NT2/D1 (cell line): Measurements from ENCODE around the gene RAB39A.

Experiments
- DNase-seq: peaks from one replicate; pipeline ENCODE4 v3.0.0-alpha.2; 2011; ENCODE audit warnings: low read depth, low spot score
- H3K27me3 ChIP-seq: 2 replicates; pipeline ENCODE4 v1.6.0; 2011; ENCODE audit warnings: mild to moderate bottlenecking; ENCODE audit not compliant: insufficient read length, insufficient read depth
- H3K36me3 ChIP-seq: 2 replicates; pipeline ENCODE4 v1.6.1; 2011; ENCODE audit warnings: mild to moderate bottlenecking, low read length, mixed read lengths; ENCODE audit not compliant: insufficient read depth, insufficient read length
- H3K4me1 ChIP-seq: 2 replicates; pipeline ENCODE4 v1.5.1; 2011; ENCODE audit not compliant: insufficient read depth, insufficient read length
- H3K4me3 ChIP-seq: 2 replicates; pipeline ENCODE4 v1.5.1; 2011; ENCODE audit warnings: low read depth; ENCODE audit not compliant: insufficient read length
- H3K9ac ChIP-seq: 2 replicates; pipeline ENCODE4 v1.6.0; 2011; ENCODE audit warnings: low read depth; ENCODE audit not compliant: insufficient read length
- H3K9me3 ChIP-seq: 2 replicates; pipeline ENCODE4 v1.5.1; 2011; ENCODE audit warnings: mild to moderate bottlenecking, low read length; ENCODE audit not compliant: insufficient read depth
- SUZ12 ChIP-seq: IDR thresholded peaks from 2 replicates; pipeline ENCODE4 v1.6.1; 2011; ENCODE audit not compliant: insufficient read length, insufficient read depth; ENCODE audit errors: extremely low read depth
- YY1 ChIP-seq: IDR thresholded peaks from 2 replicates; pipeline ENCODE4 v1.6.1; 2011; ENCODE audit not compliant: insufficient read length, insufficient read depth
- ZNF274 ChIP-seq: IDR thresholded peaks from 2 replicates; pipeline ENCODE4 v1.6.1; 2011; ENCODE audit warnings: mild to moderate bottlenecking, low read depth, low read length

RAB39A gene

DNA sequence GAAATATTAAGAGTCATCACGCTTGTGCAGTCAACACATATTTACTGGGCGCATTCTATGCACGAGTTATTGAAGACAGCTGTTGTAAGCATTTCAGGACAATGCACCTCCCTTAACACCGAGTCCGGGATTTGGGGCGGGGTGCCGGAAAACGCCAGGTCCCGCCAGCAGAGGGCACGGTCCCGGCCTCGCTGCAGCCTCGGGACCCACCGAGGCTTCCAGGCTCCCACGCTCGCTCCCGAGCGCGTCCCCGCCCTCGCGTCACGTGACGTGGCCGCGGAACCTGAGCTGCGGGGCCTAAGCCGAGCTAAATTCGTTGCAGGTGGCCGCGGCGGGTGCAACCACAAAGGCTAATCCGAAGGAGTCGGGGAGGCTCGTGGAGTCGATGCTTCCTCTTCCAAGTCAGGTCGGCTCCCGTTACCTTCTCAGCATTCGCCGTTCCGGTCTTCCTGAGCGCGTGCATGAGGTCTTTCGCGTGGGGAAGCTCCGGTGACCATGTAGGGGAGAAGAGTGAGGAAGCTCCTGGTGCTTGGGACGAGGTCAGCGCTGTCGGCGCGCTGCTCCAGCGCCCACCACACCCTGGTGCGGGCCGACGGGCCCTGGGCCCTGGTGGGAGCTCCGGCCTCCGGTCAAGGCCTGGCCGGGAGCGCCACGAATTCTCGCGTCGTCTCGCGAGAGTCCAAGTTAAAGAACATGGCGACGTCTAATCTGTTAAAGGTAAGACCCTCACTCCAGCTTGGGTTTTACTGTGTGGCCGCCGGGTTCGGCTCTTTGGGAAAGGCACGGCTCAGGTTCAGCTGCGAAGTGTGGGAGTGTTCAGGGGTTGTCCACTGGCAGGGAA, 80.6 kb downstream of the RAB39A start, which contains the start of gene CUL5:
Gene CUL5, plus strand, starts transcription at position 243 of the 841 bp plus-strand sequence. Its CDS starts 451 bp downstream, at position 694.
- Histone ChIP-seq H3K4me1 (no peaks in the 10 kb centered on the region), H3K9me3 (no peaks in the 10 kb centered on the region), H3K27me3 (no peaks in the 10 kb centered on the region), H3K9ac (peak within 1 kb of the TSS; percentile 99), H3K4me3 (peak within 1 kb of the TSS; percentile 98), H3K36me3 (no peaks in the 10 kb centered on the region)
- no peak for TF ChIP-seq ZNF274
- no peak for TF ChIP-seq SUZ12
- peak; percentile 41 for TF ChIP-seq YY1
- peak; percentile 83 for DNase-seq

DNA sequence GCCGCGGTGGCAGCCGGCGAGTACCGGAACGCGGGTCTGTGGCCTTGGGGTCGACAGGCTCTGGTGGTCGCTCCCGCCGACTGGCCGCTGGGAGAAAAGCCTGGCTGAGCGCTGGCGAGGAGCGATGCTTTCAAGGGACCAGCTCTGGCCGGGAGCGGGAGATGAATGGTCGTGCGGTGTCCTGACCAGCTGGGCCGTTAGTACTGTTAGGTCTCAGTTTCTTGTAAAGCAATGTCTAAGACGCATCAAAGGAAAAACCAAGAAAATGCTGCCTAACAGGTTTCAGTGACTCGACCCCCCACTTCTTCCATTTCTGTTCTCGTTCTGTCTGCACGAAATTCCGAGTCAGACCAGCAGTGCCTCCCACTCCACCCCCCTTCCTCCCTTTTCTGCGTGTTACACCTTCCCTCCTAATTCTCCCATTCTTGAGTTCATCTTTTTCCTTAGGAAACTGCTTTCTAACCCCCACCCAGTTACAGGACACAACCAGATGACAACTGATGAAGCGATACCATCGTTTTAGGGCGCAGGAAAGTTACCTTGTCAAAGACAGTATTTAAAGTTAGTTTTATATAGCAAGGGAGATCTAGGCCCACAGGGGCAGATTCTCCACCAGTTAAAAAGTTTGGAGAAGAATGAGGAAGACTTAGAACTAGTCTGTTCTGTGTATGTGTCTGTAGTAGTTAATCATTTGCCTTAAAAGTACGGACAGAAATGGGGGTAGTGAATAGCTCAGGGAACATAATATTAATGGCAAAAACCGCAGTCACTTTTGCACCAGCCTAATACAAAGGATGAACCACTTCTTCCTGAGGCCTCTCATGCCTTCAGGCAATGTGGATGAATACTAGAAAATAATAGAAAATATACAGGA, 81.5 kb downstream of the RAB39A start:
- H3K4me3 ChIP-seq, result peak overlapping the region; percentile 98
- peak overlapping the region; percentile 99 for H3K9ac ChIP-seq
- no peaks in the 10 kb centered on the region for H3K4me1 ChIP-seq
- TF ChIP-seq SUZ12 (no peak), ZNF274 (no peak), YY1 (no peak)
- H3K27me3 ChIP-seq, result no peaks in the 10 kb centered on the region
- DNase-seq, result no peak
- H3K36me3 ChIP-seq, result no peaks in the 10 kb centered on the region
- H3K9me3 ChIP-seq, result no peaks in the 10 kb centered on the region

- H3K4me3 ChIP-seq, result no peak overlapping the region
- no peak for DNase-seq
- no peak overlapping the region for H3K9ac ChIP-seq
- peaks cover 7% of the 10 kb centered on the region for H3K36me3 ChIP-seq
- no peaks in the 10 kb centered on the region for H3K9me3 ChIP-seq
- TF ChIP-seq YY1 (no peak), SUZ12 (no peak), ZNF274 (no peak)
- H3K4me1 ChIP-seq, result no peaks in the 10 kb centered on the region
- no peaks in the 10 kb centered on the region for H3K27me3 ChIP-seq
These were observed 84.0 kb downstream of the RAB39A start for GRCh38 chr11:108012139-108012725.
